Measurements from ENCODE around the gene SAPCD2. TPM values are rescaled to one million over a fixed set of nuclear protein-coding genes. Genes with fewer than 3 reads are reported as not detected.

Gene SAPCD2
- total RNA-seq, 4 donors from 2014 or later: 0.15 to 5.9 (median 1.0) TPM; not detected in 1

DNA sequence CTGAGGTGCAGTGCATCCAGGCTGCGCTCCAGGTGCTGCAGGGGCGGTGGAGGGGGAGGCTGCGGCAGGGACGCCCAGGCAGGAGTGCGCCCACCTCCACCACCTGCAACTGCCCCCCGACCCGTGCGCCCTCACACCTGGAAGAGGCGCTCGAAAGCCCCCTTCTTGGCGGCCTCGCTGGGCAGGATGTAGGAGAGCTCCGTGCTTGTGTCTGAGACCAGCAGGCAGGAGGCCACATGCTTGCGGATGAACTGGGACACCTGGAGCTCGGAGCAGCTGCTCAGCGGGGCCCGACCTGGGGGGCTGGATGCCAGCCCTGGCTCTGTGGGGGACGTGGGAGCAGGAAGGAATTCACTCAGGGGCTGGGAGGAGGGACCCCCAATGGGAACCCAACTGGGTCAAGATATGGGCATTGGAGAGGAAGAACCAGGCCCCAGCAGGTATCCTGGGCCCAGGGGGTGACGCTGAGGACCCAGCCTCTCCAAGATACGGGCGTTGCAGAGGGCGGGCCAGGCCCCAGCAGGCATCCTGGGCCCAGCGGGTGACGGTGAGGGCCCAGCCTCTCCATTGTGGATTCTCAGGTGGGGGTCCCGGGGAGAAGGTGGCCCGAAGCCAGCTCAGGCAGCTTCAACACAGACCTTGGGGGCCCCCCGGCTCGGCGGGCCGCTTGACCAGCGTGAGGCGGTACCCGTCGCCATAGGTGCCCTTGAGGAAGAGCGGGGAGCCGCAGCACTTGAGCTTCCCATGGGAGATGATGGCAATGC, 55.4 kb downstream of the SAPCD2 start:
- Histone ChIP-seq H3K9me3 (no peaks in the 10 kb centered on the region), H3K36me3 (no peaks in the 10 kb centered on the region), H3K27ac (no peak overlapping the region), H3K27me3 (no peaks in the 10 kb centered on the region), H3K4me1 (no peaks in the 10 kb centered on the region), H3K4me3 (no peak overlapping the region)
- intact Hi-C loops (cut with DNase I; ENCODE audit: low total_unique reads): no loop called here
- TF ChIP-seq POLR2A (IDR thresholded peaks at IDR 0.05): no peak
- TF ChIP-seq, protein P1, sequence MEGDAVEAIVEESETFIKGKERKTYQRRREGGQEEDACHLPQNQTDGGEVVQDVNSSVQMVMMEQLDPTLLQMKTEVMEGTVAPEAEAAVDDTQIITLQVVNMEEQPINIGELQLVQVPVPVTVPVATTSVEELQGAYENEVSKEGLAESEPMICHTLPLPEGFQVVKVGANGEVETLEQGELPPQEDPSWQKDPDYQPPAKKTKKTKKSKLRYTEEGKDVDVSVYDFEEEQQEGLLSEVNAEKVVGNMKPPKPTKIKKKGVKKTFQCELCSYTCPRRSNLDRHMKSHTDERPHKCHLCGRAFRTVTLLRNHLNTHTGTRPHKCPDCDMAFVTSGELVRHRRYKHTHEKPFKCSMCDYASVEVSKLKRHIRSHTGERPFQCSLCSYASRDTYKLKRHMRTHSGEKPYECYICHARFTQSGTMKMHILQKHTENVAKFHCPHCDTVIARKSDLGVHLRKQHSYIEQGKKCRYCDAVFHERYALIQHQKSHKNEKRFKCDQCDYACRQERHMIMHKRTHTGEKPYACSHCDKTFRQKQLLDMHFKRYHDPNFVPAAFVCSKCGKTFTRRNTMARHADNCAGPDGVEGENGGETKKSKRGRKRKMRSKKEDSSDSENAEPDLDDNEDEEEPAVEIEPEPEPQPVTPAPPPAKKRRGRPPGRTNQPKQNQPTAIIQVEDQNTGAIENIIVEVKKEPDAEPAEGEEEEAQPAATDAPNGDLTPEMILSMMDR (IDR thresholded peaks at IDR 0.05): no peak
- no peak for DNase-seq

DNA sequence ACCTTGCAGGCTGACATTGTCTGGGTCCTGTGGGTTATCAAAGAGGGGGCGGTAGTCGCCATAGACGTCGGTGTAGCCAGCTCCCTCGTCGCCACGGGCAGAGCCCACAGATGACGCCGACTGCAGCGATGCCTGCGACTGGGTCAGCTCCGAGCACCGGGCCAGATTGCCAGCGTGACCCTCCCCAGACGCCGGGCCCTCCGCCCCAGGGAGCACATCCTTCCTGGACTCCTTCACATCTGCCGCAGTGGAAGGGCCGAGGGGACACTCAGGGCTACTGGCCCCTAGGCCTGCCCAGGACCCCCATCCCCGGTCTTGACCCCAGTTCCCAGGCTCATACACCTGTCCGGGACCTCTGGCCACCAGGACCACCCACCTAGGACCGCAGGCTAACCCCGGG, 56.2 kb downstream of the SAPCD2 start:
- Histone ChIP-seq H3K9me3 (no peaks in the 10 kb centered on the region), H3K4me3 (no peak overlapping the region), H3K27me3 (no peaks in the 10 kb centered on the region), H3K27ac (no peak overlapping the region), H3K4me1 (no peaks in the 10 kb centered on the region), H3K36me3 (no peaks in the 10 kb centered on the region)
- TF ChIP-seq, protein P1 (IDR thresholded peaks at IDR 0.05): no peak
- TF ChIP-seq POLR2A (IDR thresholded peaks at IDR 0.05): no peak
- DNase-seq: no peak
- intact Hi-C loops (cut with DNase I; ENCODE audit: low total_unique reads): no loop called here

DNA sequence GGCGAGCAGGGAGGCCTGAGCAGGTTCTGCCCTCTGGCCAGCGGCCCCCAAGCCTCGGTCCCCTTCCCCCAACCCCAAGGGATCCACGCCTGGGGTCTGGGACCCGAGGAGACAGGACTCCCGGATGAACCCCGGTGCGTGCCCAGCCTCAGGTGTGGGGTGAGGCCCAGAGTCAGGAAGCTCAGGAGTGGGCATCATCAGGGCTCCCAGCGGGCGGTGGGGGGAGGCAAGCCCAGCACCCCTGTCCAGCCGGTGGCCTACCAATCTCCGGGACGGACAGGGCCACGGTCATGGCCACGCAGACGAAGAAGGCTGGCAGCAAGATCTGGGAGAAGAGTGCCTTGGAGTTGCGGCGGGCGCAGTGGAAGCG, 56.8 kb downstream of the SAPCD2 start:
- DNase-seq: no peak
- Histone ChIP-seq H3K27ac (no peak overlapping the region), H3K9me3 (no peaks in the 10 kb centered on the region), H3K36me3 (no peaks in the 10 kb centered on the region), H3K27me3 (no peaks in the 10 kb centered on the region), H3K4me1 (no peaks in the 10 kb centered on the region), H3K4me3 (no peak overlapping the region)
- intact Hi-C loops (cut with DNase I; ENCODE audit: low total_unique reads): no loop called here
- TF ChIP-seq, protein P1 (IDR thresholded peaks at IDR 0.05): no peak
- TF ChIP-seq POLR2A (IDR thresholded peaks at IDR 0.05): no peak

DNA sequence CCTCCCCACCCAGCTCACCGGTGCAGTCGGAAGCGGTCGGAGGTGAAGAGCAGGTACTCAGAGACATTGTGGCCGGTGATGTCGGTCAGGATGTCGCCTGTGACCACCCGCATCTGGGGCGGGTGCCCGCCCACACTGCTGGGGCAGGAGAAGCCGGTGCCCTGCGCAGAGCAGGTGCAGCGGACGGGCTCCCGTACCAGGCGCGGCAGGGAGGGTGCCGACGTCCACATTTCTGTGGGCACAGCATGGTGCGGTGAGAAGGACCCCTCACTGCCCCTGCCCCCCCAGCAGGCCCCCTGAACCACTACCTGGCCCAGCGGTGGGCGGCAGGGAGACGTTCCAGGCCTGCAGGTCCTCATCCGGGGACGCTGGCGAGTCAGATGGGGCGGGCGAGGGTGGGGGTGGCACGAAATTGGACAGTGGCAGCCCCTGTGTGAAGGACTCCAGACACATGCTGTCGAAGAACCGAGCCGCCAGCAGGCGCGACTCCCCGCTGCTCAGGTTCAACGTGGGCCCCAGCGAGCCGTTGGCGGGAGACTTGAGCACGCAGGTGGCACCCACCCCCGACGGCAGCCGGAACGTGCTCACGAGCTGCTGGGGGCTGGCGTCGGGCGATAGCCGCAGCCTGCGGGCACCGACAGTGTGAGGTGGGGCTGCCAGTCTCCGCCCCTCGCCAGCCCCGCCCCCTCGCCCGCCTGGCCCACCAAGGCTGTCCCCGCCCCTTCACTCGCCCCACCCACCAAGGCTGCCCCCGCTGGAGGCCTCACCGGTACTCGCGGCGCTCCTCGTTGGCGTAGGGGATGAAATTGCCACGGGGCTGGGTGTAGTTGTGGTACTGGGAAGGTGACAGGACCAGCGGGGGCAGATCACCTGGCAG, 57.4 kb downstream of the SAPCD2 start:
- intact Hi-C loops (cut with DNase I; ENCODE audit: low total_unique reads): no loop called here
- TF ChIP-seq POLR2A (IDR thresholded peaks at IDR 0.05): no peak
- TF ChIP-seq, protein P1 (IDR thresholded peaks at IDR 0.05): no peak

More for the DNA sequence above, 57.4 kb downstream of the SAPCD2 start:
- Histone ChIP-seq H3K9me3 (no peaks in the 10 kb centered on the region), H3K27me3 (no peaks in the 10 kb centered on the region), H3K27ac (no peak overlapping the region), H3K4me3 (no peak overlapping the region), H3K36me3 (no peaks in the 10 kb centered on the region), H3K4me1 (no peaks in the 10 kb centered on the region)
- no peak for DNase-seq

Small RNA genes lying within 50 kb of the gene (small RNA-seq; reads per million reads assigned to genes)
- gene RF00153: not detected

Other genes with a start within 250 kb of the SAPCD2 start
- 1 to 10 TPM in 3 of 4 donors, not detected in 1; 1.3 to 3.6 (median 3.6) TPM for gene AJM1, start 228.1 kb downstream of the SAPCD2 start, total RNA-seq
- 10 to 100 TPM; 12.4 to 55.5 (median 31.4) TPM for gene PHPT1, start 221.1 kb downstream of the SAPCD2 start, total RNA-seq
- gene MAMDC4, start 218.2 kb downstream of the SAPCD2 start, total RNA-seq: 1 to 10 TPM in 2 of 4 donors, under 1 TPM in 1, not detected in 1; 0.26 to 4.3 (median 4.2) TPM
- gene EDF1, start 204.2 kb downstream of the SAPCD2 start, total RNA-seq: 100 to 1,000 TPM in 3 of 4 donors, 10 to 100 TPM in 1; 75.6 to 244 (median 144) TPM
- gene TRAF2, start 184.0 kb downstream of the SAPCD2 start, total RNA-seq: 10 to 100 TPM in 3 of 4 donors, under 1 TPM in 1; 0.88 to 22.1 (median 11.9) TPM
- 100 to 1,000 TPM in 1 of 4 donors, 10 to 100 TPM in 3; 67.4 to 111 (median 75.3) TPM for gene FBXW5, start 125.8 kb downstream of the SAPCD2 start, total RNA-seq
- not detected for gene C8G, start 125.3 kb downstream of the SAPCD2 start, total RNA-seq
- 10 to 100 TPM in 2 of 4 donors, 1 to 10 TPM in 1, not detected in 1; 5.4 to 43.2 (median 10.3) TPM for gene LCN12, start 118.3 kb downstream of the SAPCD2 start, total RNA-seq
- gene PTGDS, start 93.1 kb downstream of the SAPCD2 start, total RNA-seq: 100 to 1,000 TPM in 1 of 4 donors, 10 to 100 TPM in 3; 13.5 to 116 (median 58.8) TPM
- gene LCNL1, start 87.6 kb downstream of the SAPCD2 start, total RNA-seq: 1 to 10 TPM in 1 of 4 donors, under 1 TPM in 3; under 0.01 to 6.9 (median 0.54) TPM
- gene PAXX, start 78.1 kb downstream of the SAPCD2 start, total RNA-seq: 10 to 100 TPM; 14.2 to 39.5 (median 18.8) TPM
- gene CLIC3, start 74.0 kb downstream of the SAPCD2 start, total RNA-seq: 1 to 10 TPM in 2 of 4 donors, not detected in 2; 1.5 TPM
- 10 to 100 TPM; 24.8 to 36.9 (median 26.1) TPM for gene ABCA2, start 42.3 kb downstream of the SAPCD2 start, total RNA-seq
- not detected for gene FUT7, start 38.5 kb downstream of the SAPCD2 start, total RNA-seq
- gene NPDC1, start 24.4 kb downstream of the SAPCD2 start, total RNA-seq: 100 to 1,000 TPM in 1 of 4 donors, 10 to 100 TPM in 3; 25.2 to 221 (median 59.2) TPM
- 10 to 100 TPM in 1 of 4 donors, 1 to 10 TPM in 1, not detected in 2; 2.4 to 11.5 TPM for gene ENTPD2, start 16.5 kb downstream of the SAPCD2 start, total RNA-seq
- gene UAP1L1, start 7.0 kb upstream of the SAPCD2 start, total RNA-seq: 10 to 100 TPM in 1 of 4 donors, 1 to 10 TPM in 2, under 1 TPM in 1; 0.51 to 13.8 (median 5.3) TPM
- 10 to 100 TPM; 32.9 to 65.0 (median 47.5) TPM for gene MAN1B1, start 16.4 kb upstream of the SAPCD2 start, total RNA-seq
- 100 to 1,000 TPM in 1 of 4 donors, 10 to 100 TPM in 3; 23.2 to 100 (median 76.8) TPM for gene DPP7, start 44.2 kb upstream of the SAPCD2 start, total RNA-seq
- not detected for gene GRIN1, start 68.6 kb upstream of the SAPCD2 start, total RNA-seq
- under 1 TPM in 1 of 4 donors, not detected in 3; 0.29 TPM for gene LRRC26, start 99.5 kb upstream of the SAPCD2 start, total RNA-seq
- not detected for gene TMEM210, start 101.5 kb upstream of the SAPCD2 start, total RNA-seq
- 10 to 100 TPM in 3 of 4 donors, 1 to 10 TPM in 1; 6.7 to 65.6 (median 24.9) TPM for gene ANAPC2, start 118.0 kb upstream of the SAPCD2 start, total RNA-seq
- gene SSNA1, start 118.1 kb upstream of the SAPCD2 start, total RNA-seq: 10 to 100 TPM; 17.1 to 47.1 (median 40.6) TPM
- 10 to 100 TPM in 1 of 4 donors, 1 to 10 TPM in 2, under 1 TPM in 1; 0.29 to 17.1 (median 5.5) TPM for gene TPRN, start 130.2 kb upstream of the SAPCD2 start, total RNA-seq
- 10 to 100 TPM; 33.2 to 53.3 (median 38.7) TPM for gene TMEM203, start 135.1 kb upstream of the SAPCD2 start, total RNA-seq
- 10 to 100 TPM in 1 of 4 donors, 1 to 10 TPM in 1, not detected in 2; 4.5 to 14.9 TPM for gene NDOR1, start 135.1 kb upstream of the SAPCD2 start, total RNA-seq
- gene RNF208, start 151.7 kb upstream of the SAPCD2 start, total RNA-seq: 1 to 10 TPM in 1 of 4 donors, not detected in 3; 3.7 TPM
- under 1 TPM in 1 of 4 donors, not detected in 3; 0.34 TPM for gene CYSRT1, start 154.6 kb upstream of the SAPCD2 start, total RNA-seq
- under 1 TPM in 1 of 4 donors, not detected in 3; 0.21 TPM for gene RNF224, start 156.9 kb upstream of the SAPCD2 start, total RNA-seq
- under 1 TPM in 1 of 4 donors, not detected in 3; 0.48 TPM for gene SLC34A3, start 160.3 kb upstream of the SAPCD2 start, total RNA-seq
- 100 to 1,000 TPM in 3 of 4 donors, 10 to 100 TPM in 1; 91.5 to 174 (median 139) TPM for gene TUBB4B, start 170.7 kb upstream of the SAPCD2 start, total RNA-seq
- gene STPG3, start 180.7 kb upstream of the SAPCD2 start, total RNA-seq: not detected
- 10 to 100 TPM; 17.1 to 46.5 (median 43.2) TPM for gene NELFB, start 184.8 kb upstream of the SAPCD2 start, total RNA-seq
- 10 to 100 TPM in 3 of 4 donors, 1 to 10 TPM in 1; 2.6 to 12.7 (median 11.5) TPM for gene TOR4A, start 207.2 kb upstream of the SAPCD2 start, total RNA-seq
- gene NRARP, start 231.7 kb upstream of the SAPCD2 start, total RNA-seq: 10 to 100 TPM in 2 of 4 donors, 1 to 10 TPM in 1, under 1 TPM in 1; 0.29 to 16.5 (median 11.4) TPM

Data from uterus (tissue), 4 donors.